Ishikawa (cell line): Measurements from ENCODE around the gene ADAP1.

Experiments
- CREB1 ChIP-seq: IDR thresholded peaks from 2 replicates; pipeline ENCODE4 v1.6.1; 2012; ENCODE audit warnings: low read depth
- EGR1 ChIP-seq: IDR thresholded peaks from 2 replicates; pipeline ENCODE4 v1.6.1; 2012
- EP300 ChIP-seq: IDR thresholded peaks from 2 replicates; pipeline ENCODE4 v1.6.1; 2012; ENCODE audit warnings: borderline replicate concordance
- FOXM1 ChIP-seq: IDR thresholded peaks from 2 replicates; pipeline ENCODE4 v1.6.1; 2012; ENCODE audit warnings: low read depth, borderline replicate concordance
- MAX ChIP-seq: IDR thresholded peaks from 2 replicates; pipeline ENCODE4 v1.6.1; 2012
- RAD21 ChIP-seq: IDR thresholded peaks from 2 replicates; pipeline ENCODE4 v1.6.1; 2012; ENCODE audit warnings: low read depth
- TAF1 ChIP-seq: IDR thresholded peaks from 2 replicates; pipeline ENCODE4 v1.6.1; 2012; ENCODE audit warnings: low read depth, mild to moderate bottlenecking
- TEAD4 ChIP-seq: IDR thresholded peaks from 2 replicates; pipeline ENCODE4 v1.6.1; 2012
- YY1 ChIP-seq: IDR thresholded peaks from 2 replicates; pipeline ENCODE4 v1.6.1; 2012; ENCODE audit warnings: low read depth

GRCh38 chr7:968205-969105 is 14.0 kb upstream of the ADAP1 start:
- TF ChIP-seq RAD21 (no peak), FOXM1 (no peak), MAX (no peak), EGR1 (no peak), TEAD4 (no peak), TAF1 (no peak), EP300 (no peak), CREB1 (no peak), YY1 (no peak)
